HCT116 (cell line): ENCODE data around the gene IFIT5. TPM values are rescaled to one million over a fixed set of nuclear protein-coding genes. Genes with fewer than 3 reads are reported as not detected.
A peak's percentile ranks its signal among the peaks of the same experiment; 100 is the strongest.

ENCODE experiments used
- ATAC-seq: fragments of 200-7000 bp; cut with Tn5 transposase; 2 replicates; pipeline ENCODE4 v1.9.1; 2020; ENCODE audit warnings: mild to moderate bottlenecking, moderate library complexity
- BruUV-seq: library from RNA; stranded (reverse); fragments of 400-500 nt; replicated peaks from 2 replicates; lab custom pipeline; 2021; lab: Mats Ljungman, UMichigan
- CTCF ChIA-PET: fragments of 300-600 bp; sonication (Branson Sonifier 250); formaldehyde crosslinking; loops from one replicate; lab custom pipeline; 2021; ENCODE audit warnings: antibody characterized with exemption; lab: Charles Lee
- POLR2A ChIA-PET: fragments of 300-600, 350-600 bp; sonication (Branson Sonifier 250); formaldehyde crosslinking; loops from one replicate; lab custom pipeline; 2021; ENCODE audit warnings: antibody characterized with exemption; lab: Charles Lee
- RAD21 ChIA-PET, 2 experiments: fragments of 300-600 bp; sonication (Branson Sonifier 250); formaldehyde crosslinking; loops; one replicate each; lab custom pipeline; 2023; ENCODE audit warnings: low total read pairs in 2 of 2; ENCODE audit not compliant: uncharacterized antibody in 2 of 2, unreplicated experiment in 2 of 2, low non-redundant PET in 1 of 2; lab: Charles Lee
- DNase-seq: peaks from one replicate; pipeline ENCODE4 v3.0.0-alpha.2; 2010; ENCODE audit warnings: low read depth, low spot score
- H2AFZ ChIP-seq: fragments of 200-600 bp; shearing (Covaris generic), sonication (generic); 2 replicates; pipeline ENCODE4 v1.6.1; 2017; ENCODE audit warnings: low read depth, mixed run types, mixed read lengths, antibody characterized with exemption, low read length; ENCODE audit not compliant: poor library complexity, severe bottlenecking
- H3K27ac ChIP-seq: 2 replicates; pipeline ENCODE4 v1.5.1; 2012; ENCODE audit warnings: low read depth, low read length
- H3K27me3 ChIP-seq: fragments of 200-600 bp; sonication (generic); 2 replicates; pipeline ENCODE4 v1.6.1; 2016; ENCODE audit warnings: mixed run types, low read length, mixed read lengths; ENCODE audit not compliant: insufficient read depth
- H3K36me3 ChIP-seq, 2 experiments: fragments of 200-500 bp in 1 of 2; fragments of 200-600 bp in 1 of 2; sonication (Bioruptor generic) in 1 of 2; sonication (generic) in 1 of 2; 2 replicates each; pipeline versions ENCODE4 v1.5.1 to v1.6.1; 2014 to 2016; ENCODE audit warnings: low read length in 2 of 2, inconsistent platforms in 1 of 2, mixed read lengths in 1 of 2, mixed run types in 1 of 2; ENCODE audit not compliant: insufficient read depth in 2 of 2, control insufficient read depth in 1 of 2
- H3K4me1 ChIP-seq, 2 experiments: fragments of 200-600 bp in 1 of 2; sonication (generic) in 1 of 2; 2 replicates each; pipeline versions ENCODE4 v1.5.1 to v1.6.1; 2012 to 2017; ENCODE audit warnings: low read length in 2 of 2, inconsistent platforms in 1 of 2, mild to moderate bottlenecking in 1 of 2, mixed read lengths in 1 of 2, mixed run types in 1 of 2, moderate library complexity in 1 of 2; ENCODE audit not compliant: insufficient read depth in 2 of 2, control insufficient read depth in 1 of 2
- H3K4me2 ChIP-seq: fragments of 200-600 bp; sonication (generic); 2 replicates; pipeline ENCODE4 v1.6.1; 2017; ENCODE audit warnings: mixed run types, low read length, mixed read lengths
- H3K4me3 ChIP-seq, 2 experiments: fragments of 200-600 bp in 1 of 2; sonication (generic) in 1 of 2; replicated peaks in 1 of 2; 2 replicates each; pipeline ENCODE4 v1.5.1; 2011 to 2016; ENCODE audit warnings: low read length in 2 of 2, control low read depth in 1 of 2, low read depth in 1 of 2, mild to moderate bottlenecking in 1 of 2, mixed read lengths in 1 of 2, mixed run types in 1 of 2
- H3K79me2 ChIP-seq: fragments of 200-600 bp; sonication (generic); 2 replicates; pipeline ENCODE4 v1.6.1; 2017; ENCODE audit warnings: mild to moderate bottlenecking, mixed run types, low read length, moderate library complexity, mixed read lengths; ENCODE audit not compliant: insufficient read depth
- H3K9ac ChIP-seq: fragments of 200-600 bp; sonication (generic); 2 replicates; pipeline ENCODE4 v1.6.1; 2016; ENCODE audit warnings: low read length, mixed read lengths
- H3K9me2 ChIP-seq: fragments of 200-600 bp; sonication (generic), shearing (Covaris generic); 2 replicates; pipeline ENCODE4 v1.6.1; 2017; ENCODE audit warnings: mixed run types, mild to moderate bottlenecking, moderate library complexity; ENCODE audit not compliant: insufficient read depth
- H3K9me3 ChIP-seq, 2 experiments: fragments of 200-500 bp in 1 of 2; fragments of 200-600 bp in 1 of 2; sonication (Bioruptor generic) in 1 of 2; sonication (generic) in 1 of 2; 2 replicates each; pipeline ENCODE4 v1.6.1; 2014 to 2017; ENCODE audit warnings: low read length in 2 of 2, mixed read lengths in 2 of 2, inconsistent platforms in 1 of 2, low read depth in 1 of 2, mild to moderate bottlenecking in 1 of 2, mixed run types in 1 of 2, moderate library complexity in 1 of 2; ENCODE audit not compliant: control insufficient read depth in 1 of 2, insufficient read depth in 1 of 2
- H4K20me1 ChIP-seq: fragments of 200-600 bp; sonication (generic), shearing (Covaris generic); 2 replicates; pipeline ENCODE4 v1.6.1; 2017; ENCODE audit warnings: mixed run types, mild to moderate bottlenecking, moderate library complexity; ENCODE audit not compliant: insufficient read depth
- FOSL1 ChIP-seq: IDR thresholded peaks from 2 replicates; pipeline ENCODE4 v1.6.1; 2012; ENCODE audit warnings: low read depth
- JUND ChIP-seq: IDR thresholded peaks from 2 replicates; pipeline ENCODE4 v1.6.1; 2012
- RAD21 ChIP-seq: IDR thresholded peaks from 2 replicates; pipeline ENCODE4 v1.6.1; 2012; ENCODE audit warnings: low read depth, mild to moderate bottlenecking
- SIN3A ChIP-seq: IDR thresholded peaks from 2 replicates; pipeline ENCODE4 v1.6.1; 2012; ENCODE audit warnings: low read depth
- SP1 ChIP-seq: IDR thresholded peaks from 2 replicates; pipeline ENCODE4 v1.6.1; 2012; ENCODE audit warnings: low read depth
- intact Hi-C: fragments of 100-400 bp; cut with micrococcal nuclease; formaldehyde crosslinking; loops from 2 replicates; pipeline ENCODE4 v1.10.0; 2022
- total RNA-seq: library from RNA; stranded (reverse); gene quantifications from one replicate; pipeline ENCODE4 v1.2.1, GENCODE V29; 2021; ENCODE audit not compliant: unreplicated experiment
- TF ChIP-seq, protein P1 (sequence below), 3 experiments: fragments of 200-600 bp in 1 of 3; sonication (generic) in 1 of 3; IDR thresholded peaks in 2 of 3; conservative IDR thresholded peaks in 1 of 3; 2 replicates each; pipeline ENCODE4 v1.5.1; 2012 to 2017; ENCODE audit warnings: low read depth in 2 of 3, low read length in 2 of 3, antibody characterized with exemption in 1 of 3, borderline replicate concordance in 1 of 3, control low read depth in 1 of 3, mild to moderate bottlenecking in 1 of 3, mixed read lengths in 1 of 3, mixed run types in 1 of 3, moderate library complexity in 1 of 3; ENCODE audit not compliant: insufficient read depth in 1 of 3
- TF ChIP-seq, protein P2 (sequence below): IDR thresholded peaks from 2 replicates; pipeline ENCODE4 v1.6.1; 2012; ENCODE audit warnings: low read depth

The IFIT5 gene
- total RNA-seq, 1 experiment from 2014 or later, result 11.1 TPM

DNA sequence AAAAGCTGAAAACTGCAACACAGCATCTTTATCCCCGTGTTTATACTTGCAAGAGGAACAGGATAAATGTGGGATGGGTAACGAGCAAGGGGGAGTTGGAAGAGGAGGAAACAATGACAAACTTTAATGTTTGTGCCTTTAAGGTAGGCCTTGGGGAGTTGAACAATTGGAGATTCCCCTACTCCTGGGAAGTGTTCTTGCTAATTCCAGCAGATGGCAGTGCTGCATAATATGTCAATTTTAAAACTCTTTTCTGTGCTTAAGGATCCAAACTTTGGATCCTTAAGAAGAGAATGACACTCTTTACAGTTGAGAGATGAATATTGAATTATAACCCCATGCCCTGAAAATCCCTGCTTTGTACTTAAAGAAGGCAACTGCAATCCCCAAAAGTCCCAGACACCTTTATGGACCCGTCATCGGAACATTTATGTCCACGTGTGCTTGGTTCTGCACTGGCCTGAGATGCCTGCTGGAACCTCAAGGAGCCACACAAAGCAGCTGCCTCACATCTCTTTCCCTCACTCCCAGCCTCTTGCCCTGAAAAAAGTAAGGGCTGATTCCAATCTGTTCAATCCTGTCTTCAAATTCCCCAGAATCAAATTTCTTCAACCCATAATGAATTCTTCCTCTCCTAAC lies 12.0 kb downstream of the IFIT5 start:
- Histone ChIP-seq H3K36me3 (no peaks in the 10 kb centered on the region), H3K9ac (no peak overlapping the region), H3K4me1 (peaks cover 0 to 14% of the 10 kb centered on the region in 2 experiments; a peak in 2 of 4 replicates), H3K9me2 (no peaks in the 10 kb centered on the region), H3K79me2 (no peaks in the 10 kb centered on the region), H3K27me3 (no peaks in the 10 kb centered on the region), H3K27ac (no peak overlapping the region), H3K9me3 (no peaks in the 10 kb centered on the region), H2AFZ (peak overlapping the region; percentile 24), H3K4me3 (no peak overlapping the region), H4K20me1 (no peaks in the 10 kb centered on the region), H3K4me2 (no peak overlapping the region)
- intact Hi-C loops, result loop anchor here (1.0 to 5.0 kb wide), 5 partner anchors 138 to 1436 kb away; no protein-coding TSS in a partner anchor
- ChIA-PET CTCF (no interaction called here), RAD21 (no interaction called here), POLR2A (no interaction called here)
- DNase-seq (no peak), ATAC-seq (peak; percentile 87)
- TF ChIP-seq, protein P1, sequence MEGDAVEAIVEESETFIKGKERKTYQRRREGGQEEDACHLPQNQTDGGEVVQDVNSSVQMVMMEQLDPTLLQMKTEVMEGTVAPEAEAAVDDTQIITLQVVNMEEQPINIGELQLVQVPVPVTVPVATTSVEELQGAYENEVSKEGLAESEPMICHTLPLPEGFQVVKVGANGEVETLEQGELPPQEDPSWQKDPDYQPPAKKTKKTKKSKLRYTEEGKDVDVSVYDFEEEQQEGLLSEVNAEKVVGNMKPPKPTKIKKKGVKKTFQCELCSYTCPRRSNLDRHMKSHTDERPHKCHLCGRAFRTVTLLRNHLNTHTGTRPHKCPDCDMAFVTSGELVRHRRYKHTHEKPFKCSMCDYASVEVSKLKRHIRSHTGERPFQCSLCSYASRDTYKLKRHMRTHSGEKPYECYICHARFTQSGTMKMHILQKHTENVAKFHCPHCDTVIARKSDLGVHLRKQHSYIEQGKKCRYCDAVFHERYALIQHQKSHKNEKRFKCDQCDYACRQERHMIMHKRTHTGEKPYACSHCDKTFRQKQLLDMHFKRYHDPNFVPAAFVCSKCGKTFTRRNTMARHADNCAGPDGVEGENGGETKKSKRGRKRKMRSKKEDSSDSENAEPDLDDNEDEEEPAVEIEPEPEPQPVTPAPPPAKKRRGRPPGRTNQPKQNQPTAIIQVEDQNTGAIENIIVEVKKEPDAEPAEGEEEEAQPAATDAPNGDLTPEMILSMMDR (IDR thresholded peaks at IDR 0.05 in 2 of 3, conservative IDR thresholded peaks at IDR 0.05 in 1 of 3; ENCODE audit: borderline replicate concordance in 1 of 3, insufficient read depth in 1 of 3, low read depth in 2 of 3, low read length in 2 of 3), result peak; percentile 69 to 83 (median 80)
- TF ChIP-seq SP1 (no peak), SIN3A (no peak), RAD21 (peak; percentile 91), JUND (no peak), FOSL1 (no peak)
- TF ChIP-seq, protein P2, sequence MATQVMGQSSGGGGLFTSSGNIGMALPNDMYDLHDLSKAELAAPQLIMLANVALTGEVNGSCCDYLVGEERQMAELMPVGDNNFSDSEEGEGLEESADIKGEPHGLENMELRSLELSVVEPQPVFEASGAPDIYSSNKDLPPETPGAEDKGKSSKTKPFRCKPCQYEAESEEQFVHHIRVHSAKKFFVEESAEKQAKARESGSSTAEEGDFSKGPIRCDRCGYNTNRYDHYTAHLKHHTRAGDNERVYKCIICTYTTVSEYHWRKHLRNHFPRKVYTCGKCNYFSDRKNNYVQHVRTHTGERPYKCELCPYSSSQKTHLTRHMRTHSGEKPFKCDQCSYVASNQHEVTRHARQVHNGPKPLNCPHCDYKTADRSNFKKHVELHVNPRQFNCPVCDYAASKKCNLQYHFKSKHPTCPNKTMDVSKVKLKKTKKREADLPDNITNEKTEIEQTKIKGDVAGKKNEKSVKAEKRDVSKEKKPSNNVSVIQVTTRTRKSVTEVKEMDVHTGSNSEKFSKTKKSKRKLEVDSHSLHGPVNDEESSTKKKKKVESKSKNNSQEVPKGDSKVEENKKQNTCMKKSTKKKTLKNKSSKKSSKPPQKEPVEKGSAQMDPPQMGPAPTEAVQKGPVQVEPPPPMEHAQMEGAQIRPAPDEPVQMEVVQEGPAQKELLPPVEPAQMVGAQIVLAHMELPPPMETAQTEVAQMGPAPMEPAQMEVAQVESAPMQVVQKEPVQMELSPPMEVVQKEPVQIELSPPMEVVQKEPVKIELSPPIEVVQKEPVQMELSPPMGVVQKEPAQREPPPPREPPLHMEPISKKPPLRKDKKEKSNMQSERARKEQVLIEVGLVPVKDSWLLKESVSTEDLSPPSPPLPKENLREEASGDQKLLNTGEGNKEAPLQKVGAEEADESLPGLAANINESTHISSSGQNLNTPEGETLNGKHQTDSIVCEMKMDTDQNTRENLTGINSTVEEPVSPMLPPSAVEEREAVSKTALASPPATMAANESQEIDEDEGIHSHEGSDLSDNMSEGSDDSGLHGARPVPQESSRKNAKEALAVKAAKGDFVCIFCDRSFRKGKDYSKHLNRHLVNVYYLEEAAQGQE, result no peak
- no TSS peak for BruUV-seq
